SK-N-SH treated with all-trans-retinoic acid at 6 μM for 48 hours (cell line): ENCODE measurements around the gene DIDO1.

Experiments
- ARNTL ChIP-seq: fragments of 450-650 bp; formaldehyde crosslinking; IDR thresholded peaks from 2 replicates; pipeline ENCODE4 v1.5.0; 2020; ENCODE audit warnings: low read depth, mild to moderate bottlenecking, moderate library complexity, borderline replicate concordance
- BACH2 ChIP-seq: fragments of 250-450 bp; sonication (Bioruptor Pico); IDR thresholded peaks from 2 replicates; pipeline ENCODE4 v1.9.0; 2021; ENCODE audit warnings: mild to moderate bottlenecking, borderline replicate concordance
- CREB5 ChIP-seq: fragments of 250-450 bp; sonication (Bioruptor Pico); IDR thresholded peaks from 2 replicates; pipeline ENCODE4 v1.5.1; 2020; ENCODE audit warnings: low read depth, mild to moderate bottlenecking, moderate library complexity
- ESRRG ChIP-seq: fragments of 250-450 bp; sonication (Bioruptor Pico); IDR thresholded peaks from 2 replicates; pipeline ENCODE4 v1.6.1; 2021; ENCODE audit warnings: mild to moderate bottlenecking
- GLIS3 ChIP-seq: fragments of 250-450 bp; sonication (Bioruptor Pico); IDR thresholded peaks from 2 replicates; pipeline ENCODE4 v1.5.0; 2020; ENCODE audit warnings: mild to moderate bottlenecking, moderate library complexity
- PATZ1 ChIP-seq: fragments of 250-450 bp; sonication (Bioruptor Pico); IDR thresholded peaks from 2 replicates; pipeline ENCODE4 v1.8.0; 2020; ENCODE audit warnings: mild to moderate bottlenecking, moderate library complexity, borderline replicate concordance
- PPARA ChIP-seq: fragments of 250-450 bp; sonication (Bioruptor Pico); IDR thresholded peaks from 2 replicates; pipeline ENCODE4 v1.5.0; 2020; ENCODE audit warnings: mild to moderate bottlenecking, borderline replicate concordance
- ZC3H10 ChIP-seq: fragments of 250-450 bp; sonication (Bioruptor Pico); IDR thresholded peaks from 2 replicates; pipeline ENCODE4 v1.5.1; 2021; ENCODE audit warnings: mild to moderate bottlenecking, moderate library complexity
- ZFP3 ChIP-seq: fragments of 250-450 bp; sonication (Bioruptor Pico); IDR thresholded peaks from 2 replicates; pipeline ENCODE4 v1.5.0; 2020; ENCODE audit warnings: mild to moderate bottlenecking, moderate library complexity
- ZNF70 ChIP-seq: fragments of 450-650 bp; formaldehyde crosslinking; IDR thresholded peaks from 2 replicates; pipeline ENCODE4 v1.5.0; 2020; ENCODE audit warnings: mild to moderate bottlenecking, moderate library complexity

- TF ChIP-seq PATZ1 (CRISPR knock-in tag): no peak
- TF ChIP-seq PPARA (CRISPR knock-in tag): no peak
- no peak for TF ChIP-seq ZFP3 (CRISPR knock-in tag)
- TF ChIP-seq ARNTL (CRISPR knock-in tag): no peak
- no peak for TF ChIP-seq CREB5
- TF ChIP-seq ZNF70 (CRISPR knock-in tag): no peak
- no peak for TF ChIP-seq ESRRG
- no peak for TF ChIP-seq ZC3H10
- no peak for TF ChIP-seq BACH2 (CRISPR knock-in tag)
- no peak for TF ChIP-seq GLIS3 (CRISPR knock-in tag)
Measured at GRCh38 chr20:62850333-62850974, 75.9 kb downstream of the DIDO1 start.
